Measurements from ENCODE around the gene PLK3.

PLK3 gene

GRCh38 chr1:44798481-44799365 is 1.5 kb upstream of the PLK3 start:
- Mint-ChIP-seq H3K27ac (peak overlapping the region; percentile 99), H3K4me3 (peak overlapping the region; percentile 86), H3K9me3 (no peaks in the 10 kb centered on the region), H3K4me1 (peaks cover 38% of the 10 kb centered on the region), H3K36me3 (peaks cover 28% of the 10 kb centered on the region), H3K27me3 (peaks cover under 1% of the 10 kb centered on the region)
- CTCF ChIA-PET = interaction anchor here (0.6 to 5.1 kb wide), 8 partner anchors 10 to 216 kb away, joined by 3 to 68 read pairs (median 7); partner anchors contain the start of genes BEST4, BTBD19 and RNU5D-1
- DNase-seq = no peak

DNA sequence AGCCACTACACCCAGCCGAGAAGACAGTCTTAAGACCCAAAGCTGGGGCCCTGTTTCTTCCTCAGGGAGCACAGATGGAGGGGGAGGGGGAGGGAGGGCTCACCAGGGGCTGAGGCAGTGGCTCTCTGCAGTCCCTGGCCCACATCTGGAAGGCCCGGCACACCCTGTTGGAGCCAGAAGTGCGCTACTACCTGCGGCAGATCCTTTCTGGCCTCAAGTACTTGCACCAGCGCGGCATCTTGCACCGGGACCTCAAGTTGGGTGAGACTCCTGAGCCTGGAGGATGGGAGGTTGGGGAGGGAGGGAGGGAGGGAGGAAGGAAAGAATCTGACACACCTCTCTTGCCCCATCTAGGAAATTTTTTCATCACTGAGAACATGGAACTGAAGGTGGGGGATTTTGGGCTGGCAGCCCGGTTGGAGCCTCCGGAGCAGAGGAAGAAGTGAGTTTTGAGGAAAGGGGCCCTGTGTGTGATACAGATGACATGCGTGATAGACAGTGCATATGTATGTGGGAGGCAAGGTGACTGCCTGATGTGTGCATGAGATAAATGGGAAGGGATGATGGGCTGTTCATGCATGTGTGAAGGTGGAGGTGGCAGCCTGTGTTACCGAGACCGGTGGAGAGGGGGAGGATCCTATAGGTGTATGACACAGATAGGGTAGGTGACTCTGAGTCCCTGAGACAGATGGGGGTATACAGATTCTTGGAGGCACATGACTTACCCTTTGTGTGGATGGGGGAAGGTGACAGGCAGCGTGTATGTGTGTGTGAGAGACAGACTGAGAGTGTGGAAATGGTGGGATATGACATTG is 1.5 kb downstream of the PLK3 start:
- Mint-ChIP-seq H3K4me1 (peaks cover 58% of the 10 kb centered on the region), H3K9me3 (no peaks in the 10 kb centered on the region), H3K36me3 (peaks cover 46% of the 10 kb centered on the region), H3K4me3 (peak overlapping the region; percentile 86), H3K27ac (peak overlapping the region; percentile 97), H3K27me3 (no peaks in the 10 kb centered on the region)
- CTCF ChIA-PET = interaction anchor here (0.6 to 5.1 kb wide), 5 partner anchors 8 to 691 kb away, joined by 4 to 68 read pairs (median 11); partner anchors contain the start of gene BTBD19
- peak; percentile 53 for DNase-seq

DNA sequence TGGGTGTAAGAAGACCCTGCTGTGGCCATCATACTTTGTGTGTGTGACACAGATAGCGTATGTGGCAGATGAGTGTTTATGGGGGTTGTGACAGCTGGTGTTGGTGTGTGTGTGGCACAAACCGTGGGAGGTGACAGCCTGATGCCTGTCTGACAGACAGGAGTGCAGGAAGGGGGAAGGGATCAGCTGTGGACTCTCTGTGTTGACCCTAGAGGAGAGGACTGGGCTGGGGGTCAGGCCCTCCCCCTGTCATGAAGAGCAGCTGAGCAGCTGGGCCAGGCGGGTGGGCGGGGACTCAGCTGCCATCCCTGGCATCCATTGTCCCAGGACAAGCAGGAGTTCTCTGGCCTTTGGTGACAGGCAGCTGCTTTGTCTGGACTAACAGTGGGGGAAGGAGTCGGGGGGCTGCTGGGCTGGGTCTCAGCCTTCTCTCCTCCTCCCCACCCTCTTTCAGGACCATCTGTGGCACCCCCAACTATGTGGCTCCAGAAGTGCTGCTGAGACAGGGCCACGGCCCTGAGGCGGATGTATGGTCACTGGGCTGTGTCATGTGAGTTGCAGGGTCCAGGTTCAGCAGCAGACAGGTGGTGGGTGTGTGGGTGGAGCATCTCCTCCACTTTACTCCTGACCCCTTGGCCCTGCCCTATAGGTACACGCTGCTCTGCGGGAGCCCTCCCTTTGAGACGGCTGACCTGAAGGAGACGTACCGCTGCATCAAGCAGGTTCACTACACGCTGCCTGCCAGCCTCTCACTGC is 2.3 kb downstream of the PLK3 start:
- DNase-seq = no peak
- Mint-ChIP-seq H3K36me3 (peaks cover 53% of the 10 kb centered on the region), H3K27me3 (no peaks in the 10 kb centered on the region), H3K27ac (peak overlapping the region; percentile 97), H3K9me3 (no peaks in the 10 kb centered on the region), H3K4me1 (peaks cover 66% of the 10 kb centered on the region), H3K4me3 (peak overlapping the region; percentile 86)
- CTCF ChIA-PET = interaction anchor here (0.9 to 1.4 kb wide), 2 partner anchors 11 to 17 kb away, joined by 3 to 4 read pairs; no protein-coding TSS in a partner anchor

DNA sequence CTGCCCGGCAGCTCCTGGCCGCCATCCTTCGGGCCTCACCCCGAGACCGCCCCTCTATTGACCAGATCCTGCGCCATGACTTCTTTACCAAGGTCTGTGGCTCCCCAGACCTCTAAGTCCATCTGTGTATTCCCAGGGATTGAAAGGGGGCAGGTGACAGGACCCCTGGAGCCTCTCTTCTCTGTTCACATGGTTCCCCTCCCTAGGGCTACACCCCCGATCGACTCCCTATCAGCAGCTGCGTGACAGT is 2.8 kb downstream of the PLK3 start:
- no peaks in the 10 kb centered on the region for H3K9me3 Mint-ChIP-seq
- H3K4me3 Mint-ChIP-seq = peak overlapping the region; percentile 86
- H3K27ac Mint-ChIP-seq = peak overlapping the region; percentile 78
- peaks cover 71% of the 10 kb centered on the region for H3K4me1 Mint-ChIP-seq
- H3K27me3 Mint-ChIP-seq = no peaks in the 10 kb centered on the region
- peaks cover 56% of the 10 kb centered on the region for H3K36me3 Mint-ChIP-seq
- CTCF ChIA-PET = interaction anchor here (0.9 to 1.4 kb wide), 2 partner anchors 10 to 16 kb away, joined by 3 to 4 read pairs; no protein-coding TSS in a partner anchor
- no peak for DNase-seq

- Mint-ChIP-seq H3K36me3 (peaks cover 57% of the 10 kb centered on the region), H3K4me1 (peaks cover 72% of the 10 kb centered on the region)
These were observed 3.3 kb downstream of the PLK3 start for GRCh38 chr1:44803312-44804095.

GRCh38 chr1:44805311-44806024 is 5.3 kb downstream of the PLK3 start:
- DNase-seq = no peak

More at GRCh38 chr1:44803312-44804095, 3.3 kb downstream of the PLK3 start:
- CTCF ChIA-PET = interaction anchor here (1.4 kb wide), 1 partner anchor 10 kb away, joined by 3 read pairs; no protein-coding TSS in a partner anchor
- no peak for DNase-seq
- Mint-ChIP-seq H3K27me3 (no peaks in the 10 kb centered on the region), H3K27ac (peak overlapping the region; percentile 79), H3K9me3 (no peaks in the 10 kb centered on the region), H3K4me3 (peak overlapping the region; percentile 86)

DNA sequence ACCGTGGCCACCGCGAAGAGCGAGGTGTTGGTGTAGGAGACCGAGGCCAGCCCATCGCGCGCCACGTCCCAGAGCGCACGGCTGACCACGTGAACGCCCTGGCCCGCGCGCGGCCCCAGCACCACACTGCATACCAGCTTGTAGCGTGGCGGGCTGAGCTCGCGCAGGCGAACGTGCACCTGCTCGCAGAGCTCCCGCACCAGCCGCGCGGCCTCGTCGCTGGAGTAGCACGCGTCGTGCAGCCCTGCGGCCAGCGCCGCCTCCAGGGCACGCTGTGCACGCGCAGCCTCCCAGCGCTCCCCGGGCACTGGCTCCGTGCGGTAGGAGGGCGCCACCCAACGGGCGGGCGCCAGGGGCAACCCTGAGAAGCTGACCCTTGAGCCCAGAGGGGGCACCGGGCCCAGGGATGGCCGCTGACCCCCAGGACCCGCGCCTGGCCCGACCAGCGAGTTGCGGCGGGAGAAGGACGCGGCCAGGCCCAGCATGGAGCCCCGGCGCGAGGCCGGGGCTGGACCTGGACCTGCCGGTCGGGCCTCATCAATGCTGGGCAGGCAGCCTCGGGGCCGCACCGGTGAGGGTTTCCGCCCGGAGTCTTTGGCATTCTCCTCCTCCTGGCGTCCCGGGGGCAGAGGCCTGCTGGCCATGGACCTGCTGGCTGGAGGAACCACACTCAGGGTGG is 6.0 kb downstream of the PLK3 start:
- Mint-ChIP-seq H3K36me3 (peaks cover 65% of the 10 kb centered on the region), H3K27ac (peak overlapping the region; percentile 99), H3K9me3 (no peaks in the 10 kb centered on the region), H3K4me1 (peaks cover 86% of the 10 kb centered on the region), H3K27me3 (no peaks in the 10 kb centered on the region), H3K4me3 (no peak overlapping the region)
- CTCF ChIA-PET = interaction anchor here (0.9 to 1.2 kb wide), 2 partner anchors 13 to 30 kb away, joined by 3 read pairs; no protein-coding TSS in a partner anchor
- no peak for DNase-seq

More at GRCh38 chr1:44805311-44806024, 5.3 kb downstream of the PLK3 start:
- no peak overlapping the region for H3K4me3 Mint-ChIP-seq
- CTCF ChIA-PET = interaction anchor here (0.9 kb wide), 1 partner anchor 14 kb away, joined by 3 read pairs; no protein-coding TSS in a partner anchor
- H3K36me3 Mint-ChIP-seq = peaks cover 66% of the 10 kb centered on the region
- H3K27ac Mint-ChIP-seq = peak overlapping the region; percentile 86
- H3K27me3 Mint-ChIP-seq = no peaks in the 10 kb centered on the region
- no peaks in the 10 kb centered on the region for H3K9me3 Mint-ChIP-seq
- H3K4me1 Mint-ChIP-seq = peaks cover 79% of the 10 kb centered on the region

GRCh38 chr1:44806704-44807363 is 6.7 kb downstream of the PLK3 start, which contains the start of gene DYNLT4:
Gene DYNLT4, minus strand, starts transcription at chr1:44807351. Its CDS starts 683 bp downstream, at chr1:44806668.
- H3K27ac Mint-ChIP-seq = peak within 1 kb of the TSS; percentile 99
- H3K9me3 Mint-ChIP-seq = no peaks in the 10 kb centered on the region
- H3K4me1 Mint-ChIP-seq = peaks cover 91% of the 10 kb centered on the region
- CTCF ChIA-PET = interaction anchor here (1.2 to 4.5 kb wide), 2 partner anchors 12 to 29 kb away, joined by 3 to 39 read pairs; no protein-coding TSS in a partner anchor
- H3K27me3 Mint-ChIP-seq = no peaks in the 10 kb centered on the region
- H3K4me3 Mint-ChIP-seq = peak within 1 kb of the TSS; percentile 67
- H3K36me3 Mint-ChIP-seq = peaks cover 63% of the 10 kb centered on the region
- DNase-seq = no peak

DNA sequence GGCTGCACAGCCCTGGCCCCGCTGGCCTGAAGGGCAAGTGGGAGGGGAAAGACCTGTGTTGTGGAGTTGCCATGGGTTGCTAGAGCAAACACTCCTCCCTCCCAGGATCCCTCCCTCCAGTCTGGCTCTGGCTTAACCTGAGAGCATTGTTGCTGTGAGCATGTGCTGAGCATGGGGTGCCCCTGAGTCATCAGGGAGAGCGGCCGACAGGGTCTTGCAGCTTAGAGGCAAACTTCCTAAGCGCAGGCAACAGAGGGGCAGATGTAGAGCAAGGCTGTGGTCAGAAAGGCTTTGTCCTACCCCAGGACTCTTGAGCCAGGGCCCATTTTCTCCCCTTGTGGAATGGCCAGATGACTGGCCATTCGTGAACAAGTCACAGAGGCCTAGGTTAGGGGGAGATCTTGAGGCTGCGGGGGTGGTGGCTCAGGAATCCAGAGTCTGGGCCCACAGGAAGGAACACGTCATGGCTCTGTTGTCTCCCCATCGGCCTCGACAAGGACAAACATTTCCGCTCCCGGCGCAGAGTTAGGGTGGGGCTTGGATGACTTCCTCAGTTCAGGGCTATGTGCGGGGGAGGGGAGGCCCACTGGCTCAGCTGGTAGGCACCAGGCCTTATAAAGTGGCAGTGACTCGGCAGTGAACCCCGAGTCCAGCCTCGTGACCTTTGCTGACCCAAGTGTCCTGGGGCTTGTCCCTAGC is 7.3 kb downstream of the PLK3 start:
- Mint-ChIP-seq H3K4me1 (peaks cover 89% of the 10 kb centered on the region), H3K9me3 (no peaks in the 10 kb centered on the region), H3K36me3 (peaks cover 61% of the 10 kb centered on the region), H3K27ac (peak overlapping the region; percentile 99), H3K27me3 (no peaks in the 10 kb centered on the region), H3K4me3 (peak overlapping the region; percentile 67)
- peak; percentile 97 for DNase-seq
- CTCF ChIA-PET = interaction anchor here (1.2 to 4.5 kb wide), 4 partner anchors 7 to 29 kb away, joined by 3 to 39 read pairs (median 24); partner anchors contain the start of gene PLK3

- H3K4me3 Mint-ChIP-seq = peak within 1 kb of the TSS; percentile 67
- peaks cover 83% of the 10 kb centered on the region for H3K4me1 Mint-ChIP-seq
These were observed 8.1 kb downstream of the PLK3 start, which contains the start of gene BTBD19 for GRCh38 chr1:44808063-44808937. Gene BTBD19, plus strand, starts transcription at chr1:44808523. Its CDS starts 298 bp downstream, at chr1:44808821.

More at GRCh38 chr1:44808063-44808937, 8.1 kb downstream of the PLK3 start, which contains the start of gene BTBD19:
- peaks cover 54% of the 10 kb centered on the region for H3K36me3 Mint-ChIP-seq
- no peaks in the 10 kb centered on the region for H3K27me3 Mint-ChIP-seq
- DNase-seq = peak; percentile 48
- H3K27ac Mint-ChIP-seq = peak within 1 kb of the TSS; percentile 99
- CTCF ChIA-PET = interaction anchor here (1.2 to 4.5 kb wide), 7 partner anchors 8 to 77 kb away, joined by 3 to 39 read pairs (median 12); partner anchors contain the start of genes BEST4, PLK3 and RNU5D-1
- no peaks in the 10 kb centered on the region for H3K9me3 Mint-ChIP-seq
